GM23338 (cell line): ENCODE measurements around the gene FXYD2. TPM values are rescaled to one million over a fixed set of nuclear protein-coding genes. Genes with fewer than 3 reads are reported as not detected.

ENCODE experiments used
- ATAC-seq: fragments of 200-7000 bp; cut with Tn5 transposase; 3 replicates; pipeline ENCODE4 v1.9.1; 2020
- DNase-seq: peaks from one replicate; pipeline ENCODE4 v3.0.0-alpha.2; 2015; ENCODE audit warnings: low spot score
- H2AFZ ChIP-seq: fragments of 200-600 bp; sonication (generic); 2 replicates; pipeline ENCODE4 v1.8.0; 2016; ENCODE audit warnings: antibody characterized with exemption, mild to moderate bottlenecking, moderate library complexity
- H3F3A ChIP-seq: fragments of 200-600 bp; sonication (generic); replicated peaks from 2 replicates; pipeline ENCODE4 v1.8.0; 2017; ENCODE audit warnings: antibody characterized with exemption, mixed run types, low read depth
- H3K27ac ChIP-seq: fragments of 200-600 bp; sonication (generic); 2 replicates; pipeline ENCODE4 v1.6.1; 2016; ENCODE audit warnings: low read depth
- H3K27me3 ChIP-seq: fragments of 200-600 bp; sonication (generic); 2 replicates; pipeline ENCODE4 v1.8.0; 2016; ENCODE audit warnings: mild to moderate bottlenecking, mixed run types, moderate library complexity; ENCODE audit not compliant: insufficient read depth
- H3K36me3 ChIP-seq: fragments of 200-600 bp; sonication (generic); 2 replicates; pipeline ENCODE4 v1.8.0; 2016; ENCODE audit warnings: mild to moderate bottlenecking; ENCODE audit not compliant: insufficient read depth
- H3K4me1 ChIP-seq: fragments of 200-600 bp; sonication (generic); 2 replicates; pipeline ENCODE4 v1.8.0; 2016; ENCODE audit warnings: mild to moderate bottlenecking, moderate library complexity; ENCODE audit not compliant: insufficient read depth
- H3K4me2 ChIP-seq: fragments of 200-600 bp; sonication (generic); 2 replicates; pipeline ENCODE4 v1.7.1; 2017; ENCODE audit warnings: mixed run types
- H3K4me3 ChIP-seq: fragments of 200-600 bp; sonication (generic); 2 replicates; pipeline ENCODE4 v1.6.1; 2016; ENCODE audit warnings: mixed run types
- H3K79me2 ChIP-seq: fragments of 200-600 bp; sonication (generic); replicated peaks from 2 replicates; pipeline ENCODE4 v1.8.0; 2017; ENCODE audit warnings: mild to moderate bottlenecking; ENCODE audit not compliant: insufficient read depth
- H3K9me2 ChIP-seq: fragments of 200-600 bp; sonication (generic); 2 replicates; pipeline ENCODE4 v1.8.0; 2017; ENCODE audit not compliant: insufficient read depth
- H4K20me1 ChIP-seq: fragments of 200-600 bp; sonication (generic); replicated peaks from 2 replicates; pipeline ENCODE4 v1.8.0; 2017; ENCODE audit warnings: mild to moderate bottlenecking; ENCODE audit not compliant: insufficient read depth
- H3K27ac Mint-ChIP-seq: 2 replicates; pipeline ENCODE4 v1.8.0; 2020; ENCODE audit warnings: inconsistent platforms, mild to moderate bottlenecking, moderate library complexity, mixed read lengths
- H3K27me3 Mint-ChIP-seq: 3 replicates; pipeline ENCODE4 v1.8.0; 2022; ENCODE audit warnings: low read depth, mild to moderate bottlenecking, moderate library complexity, mixed read lengths, inconsistent platforms; ENCODE audit not compliant: insufficient read depth, poor library complexity
- H3K36me3 Mint-ChIP-seq: 3 replicates; pipeline ENCODE4 v1.8.0; 2021; ENCODE audit warnings: low read depth, mild to moderate bottlenecking, inconsistent platforms, moderate library complexity, mixed read lengths
- H3K4me1 Mint-ChIP-seq: 3 replicates; pipeline ENCODE4 v1.8.0; 2020; ENCODE audit warnings: mild to moderate bottlenecking, inconsistent platforms, mixed read lengths
- H3K4me3 Mint-ChIP-seq: 3 replicates; pipeline ENCODE4 v1.8.0; 2021; ENCODE audit warnings: moderate library complexity, mild to moderate bottlenecking, inconsistent platforms, mixed read lengths
- H3K9me3 Mint-ChIP-seq: 3 replicates; pipeline ENCODE4 v1.8.0; 2020; ENCODE audit warnings: moderate library complexity, mild to moderate bottlenecking, inconsistent platforms, mixed read lengths
- CREB1 ChIP-seq: fragments of 250-450 bp; sonication (Bioruptor Pico); IDR thresholded peaks from 2 replicates; pipeline ENCODE4 v1.5.0; 2020; ENCODE audit warnings: low read depth, mild to moderate bottlenecking, moderate library complexity
- EZH2 ChIP-seq: fragments of 200-600 bp; sonication (generic); IDR thresholded peaks from one replicate; pipeline ENCODE4 v1.8.0; 2017; ENCODE audit warnings: antibody characterized with exemption, mild to moderate bottlenecking, low read depth; ENCODE audit not compliant: unreplicated experiment
- EZH2phosphoT487 ChIP-seq: fragments of 200-600 bp; sonication (generic); IDR thresholded peaks from one replicate; pipeline ENCODE4 v1.8.1; 2018; ENCODE audit warnings: antibody characterized with exemption; ENCODE audit not compliant: unreplicated experiment
- JUNB ChIP-seq: IDR thresholded peaks from one replicate; pipeline ENCODE4 v1.6.1; 2016; ENCODE audit warnings: antibody characterized with exemption; ENCODE audit not compliant: unreplicated experiment
- NANOG ChIP-seq: IDR thresholded peaks from 2 replicates; pipeline ENCODE4 v1.6.1; 2016; ENCODE audit warnings: antibody characterized with exemption, borderline replicate concordance
- STAT1 ChIP-seq: IDR thresholded peaks from one replicate; pipeline ENCODE4 v1.6.1; 2016; ENCODE audit warnings: antibody characterized with exemption; ENCODE audit not compliant: unreplicated experiment
- ZNF114 ChIP-seq: fragments of 250-450 bp; sonication (Bioruptor Pico); IDR thresholded peaks from 2 replicates; pipeline ENCODE4 v1.5.0; 2020; ENCODE audit warnings: mild to moderate bottlenecking, moderate library complexity
- polyA plus RNA-seq: library from polyadenylated mRNA; unstranded; fragments of >200 nt; fragmentation: Nextera tagmentation; extraction: Ambion mirVana; gene quantifications from 2 replicates; pipeline ENCODE4 v1.2.1, GENCODE V29; 2016
- total RNA-seq: library from RNA; depleted of rRNA; stranded (reverse); fragments of >200 nt; shearing (Covaris generic); gene quantifications from 2 replicates; pipeline ENCODE4 v1.2.3, GENCODE V29; 2014
- TF ChIP-seq, protein P1 (sequence below): IDR thresholded peaks from one replicate; pipeline ENCODE4 v1.6.1; 2018; ENCODE audit warnings: antibody characterized with exemption; ENCODE audit not compliant: unreplicated experiment
- TF ChIP-seq, protein P2 (sequence below), 2 experiments: fragments of 200-600 bp in 1 of 2; sonication (generic) in 1 of 2; conservative IDR thresholded peaks; 2 replicates each; pipeline versions ENCODE4 v1.5.1 to v1.6.1; 2016 to 2017; ENCODE audit warnings: antibody characterized with exemption in 2 of 2, low read depth in 2 of 2, mild to moderate bottlenecking in 2 of 2, moderate library complexity in 1 of 2
- TF ChIP-seq, protein P3 (sequence below): IDR thresholded peaks from 2 replicates; pipeline ENCODE4 v1.6.1; 2016; ENCODE audit warnings: antibody characterized with exemption

The FXYD2 gene
- total and polyA plus RNA-seq, 2 experiments from 2014 or later = 0.59 to 1.4 TPM

DNA sequence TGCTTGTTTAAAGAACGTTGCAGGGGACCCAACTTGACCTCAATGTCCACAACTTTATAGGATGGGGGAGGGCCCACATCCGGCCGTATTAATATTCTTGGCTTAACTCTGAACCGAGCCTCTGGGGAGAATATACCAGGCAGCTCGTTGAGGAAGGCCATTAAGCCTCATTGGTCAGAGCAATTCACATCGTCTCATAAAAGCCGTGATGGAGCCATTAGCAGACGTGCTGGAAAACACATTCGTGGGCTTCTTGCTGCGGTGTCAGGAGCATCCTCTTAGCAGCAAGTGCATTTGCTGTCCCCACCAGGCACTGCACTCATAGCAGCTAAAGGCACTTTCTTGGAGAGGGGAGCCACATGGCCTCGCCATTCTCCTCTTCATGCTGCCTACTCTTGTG is 42.4 kb downstream of the FXYD2 start:
- no peaks in the 10 kb centered on the region for H3K9me2 ChIP-seq
- Mint-ChIP-seq H3K4me3 (no peak overlapping the region), H3K9me3 (no peaks in the 10 kb centered on the region), H3K27me3 (peaks cover 8% of the 10 kb centered on the region), H3K4me1 (peaks cover 8% of the 10 kb centered on the region), H3K36me3 (no peaks in the 10 kb centered on the region), H3K27ac (no peak overlapping the region)
- ATAC-seq = no peak
- no peaks in the 10 kb centered on the region for H3K27me3 ChIP-seq
- no peak overlapping the region for H3K4me3 ChIP-seq
- H3K79me2 ChIP-seq = no peaks in the 10 kb centered on the region
- H2AFZ ChIP-seq = no peak overlapping the region
- no peaks in the 10 kb centered on the region for H3K36me3 ChIP-seq
- no peak overlapping the region for H3K27ac ChIP-seq
- no peak overlapping the region for H3K4me2 ChIP-seq
- H3K4me1 ChIP-seq = no peaks in the 10 kb centered on the region
- H4K20me1 ChIP-seq = no peaks in the 10 kb centered on the region
- no peaks in the 10 kb centered on the region for H3F3A ChIP-seq
- TF ChIP-seq ZNF114 (CRISPR knock-in tag) = no peak
- TF ChIP-seq, protein P1, sequence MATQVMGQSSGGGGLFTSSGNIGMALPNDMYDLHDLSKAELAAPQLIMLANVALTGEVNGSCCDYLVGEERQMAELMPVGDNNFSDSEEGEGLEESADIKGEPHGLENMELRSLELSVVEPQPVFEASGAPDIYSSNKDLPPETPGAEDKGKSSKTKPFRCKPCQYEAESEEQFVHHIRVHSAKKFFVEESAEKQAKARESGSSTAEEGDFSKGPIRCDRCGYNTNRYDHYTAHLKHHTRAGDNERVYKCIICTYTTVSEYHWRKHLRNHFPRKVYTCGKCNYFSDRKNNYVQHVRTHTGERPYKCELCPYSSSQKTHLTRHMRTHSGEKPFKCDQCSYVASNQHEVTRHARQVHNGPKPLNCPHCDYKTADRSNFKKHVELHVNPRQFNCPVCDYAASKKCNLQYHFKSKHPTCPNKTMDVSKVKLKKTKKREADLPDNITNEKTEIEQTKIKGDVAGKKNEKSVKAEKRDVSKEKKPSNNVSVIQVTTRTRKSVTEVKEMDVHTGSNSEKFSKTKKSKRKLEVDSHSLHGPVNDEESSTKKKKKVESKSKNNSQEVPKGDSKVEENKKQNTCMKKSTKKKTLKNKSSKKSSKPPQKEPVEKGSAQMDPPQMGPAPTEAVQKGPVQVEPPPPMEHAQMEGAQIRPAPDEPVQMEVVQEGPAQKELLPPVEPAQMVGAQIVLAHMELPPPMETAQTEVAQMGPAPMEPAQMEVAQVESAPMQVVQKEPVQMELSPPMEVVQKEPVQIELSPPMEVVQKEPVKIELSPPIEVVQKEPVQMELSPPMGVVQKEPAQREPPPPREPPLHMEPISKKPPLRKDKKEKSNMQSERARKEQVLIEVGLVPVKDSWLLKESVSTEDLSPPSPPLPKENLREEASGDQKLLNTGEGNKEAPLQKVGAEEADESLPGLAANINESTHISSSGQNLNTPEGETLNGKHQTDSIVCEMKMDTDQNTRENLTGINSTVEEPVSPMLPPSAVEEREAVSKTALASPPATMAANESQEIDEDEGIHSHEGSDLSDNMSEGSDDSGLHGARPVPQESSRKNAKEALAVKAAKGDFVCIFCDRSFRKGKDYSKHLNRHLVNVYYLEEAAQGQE = no peak
- no peak for TF ChIP-seq CREB1 (CRISPR knock-in tag)
- TF ChIP-seq EZH2 = no peak
- no peak for TF ChIP-seq NANOG
- TF ChIP-seq EZH2phosphoT487 = no peak
- no peak for TF ChIP-seq STAT1
- TF ChIP-seq, protein P2, sequence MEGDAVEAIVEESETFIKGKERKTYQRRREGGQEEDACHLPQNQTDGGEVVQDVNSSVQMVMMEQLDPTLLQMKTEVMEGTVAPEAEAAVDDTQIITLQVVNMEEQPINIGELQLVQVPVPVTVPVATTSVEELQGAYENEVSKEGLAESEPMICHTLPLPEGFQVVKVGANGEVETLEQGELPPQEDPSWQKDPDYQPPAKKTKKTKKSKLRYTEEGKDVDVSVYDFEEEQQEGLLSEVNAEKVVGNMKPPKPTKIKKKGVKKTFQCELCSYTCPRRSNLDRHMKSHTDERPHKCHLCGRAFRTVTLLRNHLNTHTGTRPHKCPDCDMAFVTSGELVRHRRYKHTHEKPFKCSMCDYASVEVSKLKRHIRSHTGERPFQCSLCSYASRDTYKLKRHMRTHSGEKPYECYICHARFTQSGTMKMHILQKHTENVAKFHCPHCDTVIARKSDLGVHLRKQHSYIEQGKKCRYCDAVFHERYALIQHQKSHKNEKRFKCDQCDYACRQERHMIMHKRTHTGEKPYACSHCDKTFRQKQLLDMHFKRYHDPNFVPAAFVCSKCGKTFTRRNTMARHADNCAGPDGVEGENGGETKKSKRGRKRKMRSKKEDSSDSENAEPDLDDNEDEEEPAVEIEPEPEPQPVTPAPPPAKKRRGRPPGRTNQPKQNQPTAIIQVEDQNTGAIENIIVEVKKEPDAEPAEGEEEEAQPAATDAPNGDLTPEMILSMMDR (conservative IDR thresholded peaks at IDR 0.05; ENCODE audit: low read depth in 2 of 2) = no peak
- DNase-seq = no peak

DNA sequence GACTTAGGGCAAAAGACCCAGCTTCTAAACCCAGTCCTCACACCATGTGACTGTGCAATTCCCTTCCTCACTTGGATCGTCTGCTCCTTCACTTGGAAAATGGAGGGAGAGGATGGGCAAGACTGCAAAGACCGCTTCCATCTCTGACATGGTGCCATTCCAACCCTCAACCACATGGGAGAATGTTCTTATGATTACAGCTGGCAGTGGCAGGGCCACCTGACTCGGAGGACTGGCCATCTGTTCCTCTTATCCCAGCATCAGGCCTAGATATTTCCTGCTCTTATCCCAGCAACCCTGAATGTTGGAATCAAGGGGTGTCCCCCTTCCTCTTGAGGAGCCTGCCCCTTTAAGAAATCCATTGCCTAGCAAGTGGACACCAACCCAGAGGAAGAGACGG is 42.9 kb downstream of the FXYD2 start:
- Histone ChIP-seq H3F3A (no peaks in the 10 kb centered on the region), H3K27ac (no peak overlapping the region), H3K4me3 (no peak overlapping the region), H3K4me1 (no peaks in the 10 kb centered on the region), H3K9me2 (no peaks in the 10 kb centered on the region), H2AFZ (no peak overlapping the region), H3K4me2 (no peak overlapping the region), H4K20me1 (no peaks in the 10 kb centered on the region), H3K36me3 (no peaks in the 10 kb centered on the region), H3K79me2 (no peaks in the 10 kb centered on the region), H3K27me3 (no peaks in the 10 kb centered on the region)
- Mint-ChIP-seq H3K4me3 (no peak overlapping the region), H3K27me3 (peaks cover 8% of the 10 kb centered on the region), H3K9me3 (no peaks in the 10 kb centered on the region), H3K36me3 (no peaks in the 10 kb centered on the region), H3K27ac (no peak overlapping the region), H3K4me1 (peaks cover 8% of the 10 kb centered on the region)
- DNase-seq (no peak), ATAC-seq (no peak)
- TF ChIP-seq CREB1 (CRISPR knock-in tag) = no peak
- no peak for TF ChIP-seq EZH2phosphoT487
- TF ChIP-seq, protein P3, sequence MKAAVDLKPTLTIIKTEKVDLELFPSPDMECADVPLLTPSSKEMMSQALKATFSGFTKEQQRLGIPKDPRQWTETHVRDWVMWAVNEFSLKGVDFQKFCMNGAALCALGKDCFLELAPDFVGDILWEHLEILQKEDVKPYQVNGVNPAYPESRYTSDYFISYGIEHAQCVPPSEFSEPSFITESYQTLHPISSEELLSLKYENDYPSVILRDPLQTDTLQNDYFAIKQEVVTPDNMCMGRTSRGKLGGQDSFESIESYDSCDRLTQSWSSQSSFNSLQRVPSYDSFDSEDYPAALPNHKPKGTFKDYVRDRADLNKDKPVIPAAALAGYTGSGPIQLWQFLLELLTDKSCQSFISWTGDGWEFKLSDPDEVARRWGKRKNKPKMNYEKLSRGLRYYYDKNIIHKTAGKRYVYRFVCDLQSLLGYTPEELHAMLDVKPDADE = no peak
- TF ChIP-seq JUNB = no peak
- no peak for TF ChIP-seq STAT1
- no peak for TF ChIP-seq ZNF114 (CRISPR knock-in tag)
